Right renal cortex interstitium (tissue), 3 donors: ENCODE measurements around the gene WFDC1. TPM values are rescaled to one million over a fixed set of nuclear protein-coding genes. Genes with fewer than 3 reads are reported as not detected.

Experiments used
- DNase-seq, 3 donors: peaks; one replicate each; pipeline ENCODE4 v3.0.0-alpha.2; 2013; ENCODE audit warnings: low read depth in 3 of 3, low spot score in 2 of 3
- polyA plus RNA-seq, 3 donors: library from polyadenylated mRNA; unstranded; fragments of 120-200 nt; gene quantifications; one replicate each; pipeline ENCODE4 v1.2.1, GENCODE V29; 2013; ENCODE audit not compliant: insufficient read length in 3 of 3

Gene WFDC1
- 1 to 10 TPM; 2.7 to 3.5 (median 3.1) TPM for polyA plus RNA-seq

DNA sequence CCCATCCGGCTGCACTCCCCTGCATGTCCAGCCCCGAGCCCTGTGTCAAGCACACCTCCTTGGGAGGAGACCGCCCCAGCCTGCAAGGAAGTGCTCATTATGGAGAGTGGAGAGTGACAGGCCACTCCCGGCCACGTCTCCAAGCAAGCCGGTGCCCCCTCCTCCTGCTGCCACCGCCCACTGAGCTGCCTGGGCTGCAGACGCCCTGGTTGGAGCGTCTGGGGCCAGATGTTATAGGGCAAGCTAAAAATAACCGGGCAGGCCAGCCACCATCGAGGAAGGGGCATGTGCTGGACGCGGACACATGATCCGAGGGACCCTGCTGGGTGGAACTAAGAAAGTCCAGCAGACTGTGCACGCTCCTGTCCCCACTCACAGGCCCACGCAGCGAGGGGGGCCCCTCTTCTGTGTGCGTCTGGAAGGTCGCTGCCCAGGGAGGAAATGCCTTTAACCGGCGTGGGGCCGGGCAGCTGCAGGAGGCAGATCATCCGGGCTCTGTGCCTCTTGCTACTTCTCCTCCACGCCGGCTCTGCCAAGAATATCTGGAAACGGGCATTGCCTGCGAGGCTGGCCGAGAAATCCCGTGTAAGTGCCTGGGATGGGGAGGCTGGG lies at the start of gene WFDC1:
TSS of gene WFDC1 (plus strand) at position 348 of the 612 bp plus-strand sequence. CDS start at position 442, 94 bp downstream.
- DNase-seq: no peak

DNA sequence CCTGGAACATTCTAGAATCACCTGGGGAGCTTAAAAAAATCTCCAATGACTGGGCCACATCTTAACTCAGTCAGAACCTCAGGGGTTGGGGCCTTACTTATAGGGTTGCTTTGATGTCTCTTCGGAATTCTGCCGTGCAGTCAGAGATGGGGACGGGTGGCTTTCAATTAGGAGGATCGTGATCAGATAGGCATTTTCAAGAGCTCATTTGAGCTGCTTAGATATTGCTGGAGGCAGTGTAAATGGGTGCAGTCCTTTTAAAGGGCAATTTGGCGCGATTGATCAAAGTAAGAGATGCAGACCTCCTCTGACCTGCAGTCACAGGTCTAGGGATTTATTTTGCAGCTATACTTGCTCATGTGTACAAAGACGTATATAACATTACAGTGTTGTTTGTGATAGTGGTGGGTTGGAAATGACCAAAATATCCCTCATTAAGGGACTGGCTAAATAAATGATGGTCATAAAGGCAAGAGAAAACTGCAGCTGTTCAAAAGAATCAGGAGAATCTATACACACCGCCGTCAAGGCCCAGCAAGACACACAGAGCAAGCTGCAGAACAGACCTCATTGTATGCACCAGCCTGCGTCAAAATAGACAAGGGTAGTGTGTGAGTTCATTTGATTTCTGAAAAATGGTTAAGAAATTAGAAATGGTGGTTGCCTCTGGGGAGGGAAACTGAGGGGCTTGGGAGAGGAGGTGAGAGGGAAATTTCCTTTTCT lies 48.6 kb upstream of the WFDC1 start:
- no peak for DNase-seq

GRCh38 chr16:84246679-84247077 lies 48.0 kb upstream of the WFDC1 start:
- no peak for DNase-seq

DNA sequence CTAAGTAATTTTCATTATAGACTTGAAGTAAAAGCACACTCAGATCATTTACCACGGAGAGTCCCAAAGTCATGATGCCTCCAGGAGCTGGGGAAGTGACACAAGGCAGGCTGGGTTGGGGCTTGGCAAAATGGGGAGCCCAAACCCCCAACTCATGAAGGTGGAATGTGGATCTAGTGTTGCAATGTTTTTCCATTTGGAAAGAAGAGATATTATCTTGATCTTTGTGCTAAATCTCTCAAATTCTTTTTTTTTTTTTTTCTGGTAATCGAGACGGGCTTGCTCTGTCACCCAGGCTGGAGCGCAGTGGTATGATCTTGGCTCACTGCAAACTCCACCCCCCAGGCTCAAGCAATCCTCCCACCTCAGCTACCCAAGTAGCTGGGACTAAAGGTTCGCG lies 47.3 kb upstream of the WFDC1 start:
- DNase-seq: no peak

GRCh38 chr16:84247844-84248243 lies 46.8 kb upstream of the WFDC1 start:
- no peak for DNase-seq

- no peak for DNase-seq
Measured at GRCh38 chr16:84252184-84252583, 42.5 kb upstream of the WFDC1 start.

DNA sequence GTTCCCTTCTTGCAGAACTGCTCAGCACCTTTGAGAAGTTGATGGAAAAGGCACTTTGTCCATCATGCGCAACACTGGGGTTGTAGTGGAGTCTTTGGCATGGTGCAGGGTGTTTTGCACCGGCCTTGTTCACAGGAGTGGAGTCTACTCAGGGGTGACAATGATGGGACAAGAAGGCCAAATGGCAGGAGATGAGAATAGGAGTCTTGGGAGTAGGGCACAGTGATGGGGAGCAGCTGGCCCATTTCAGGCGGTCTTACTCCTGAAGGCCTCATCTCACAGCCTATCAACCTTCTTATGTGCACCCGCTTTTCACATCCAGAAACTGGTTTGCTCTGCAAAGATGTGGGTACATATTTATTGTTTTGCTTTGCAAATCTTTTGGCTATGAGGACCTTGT lies 41.5 kb upstream of the WFDC1 start:
- no peak for DNase-seq

- DNase-seq: no peak
Measured at GRCh38 chr16:84254062-84254461, 40.6 kb upstream of the WFDC1 start.

DNA sequence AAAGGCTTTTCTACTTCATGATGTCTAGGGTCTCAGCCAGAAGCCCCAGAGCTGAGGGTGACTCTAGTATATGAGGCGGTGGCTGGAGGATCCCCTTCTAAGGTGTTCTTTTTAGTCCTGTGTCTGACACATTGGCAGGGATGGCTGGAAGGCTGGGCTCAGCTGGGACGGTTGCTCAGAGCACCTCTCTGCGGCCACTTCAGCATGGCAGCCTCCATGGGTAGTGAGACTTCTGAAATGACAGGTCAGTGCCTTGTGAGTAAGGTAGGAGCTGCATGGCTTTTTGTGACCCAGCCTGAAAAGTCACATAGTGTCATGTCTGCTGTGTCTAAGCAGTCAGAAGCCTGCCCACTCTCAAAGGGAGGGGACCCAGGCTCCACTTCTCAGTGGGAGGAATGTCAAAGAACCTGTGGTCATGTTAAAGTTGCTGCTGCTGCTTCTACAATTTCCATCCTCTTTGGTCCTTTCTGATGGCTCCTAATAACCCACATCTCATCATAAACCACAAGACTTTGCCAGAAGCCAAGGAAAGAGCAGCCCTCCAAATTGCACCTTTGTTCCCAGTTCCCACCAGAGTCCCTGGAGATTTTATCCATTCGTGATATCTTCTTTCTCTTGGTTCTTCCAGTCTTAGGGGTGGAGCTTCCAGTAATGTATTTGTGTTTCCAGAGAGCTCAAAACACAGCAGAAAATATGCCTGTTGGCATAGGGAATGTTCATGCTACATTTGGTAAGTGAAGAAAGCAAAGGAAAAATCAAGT lies 39.4 kb upstream of the WFDC1 start:
- DNase-seq: no peak

DNA sequence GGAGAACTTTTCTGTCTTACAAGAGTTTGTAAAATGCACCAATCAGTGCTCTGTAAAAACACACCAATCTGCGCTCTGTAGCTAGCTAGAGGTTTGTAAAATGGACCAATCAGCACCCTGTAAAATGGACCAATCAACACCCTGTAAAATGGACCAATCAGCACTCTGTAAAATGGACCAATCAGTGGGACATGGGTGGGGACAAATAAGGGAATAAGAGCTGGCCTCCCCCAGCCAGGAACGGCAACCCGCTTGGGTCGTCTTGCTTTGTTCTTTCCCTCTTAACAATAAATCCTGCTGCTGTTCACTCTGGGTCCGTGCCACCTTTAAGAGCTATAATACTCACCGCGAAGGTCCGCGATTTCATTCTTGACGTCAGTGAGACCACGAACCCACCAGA lies 36.4 kb upstream of the WFDC1 start:
- DNase-seq: no peak

DNA sequence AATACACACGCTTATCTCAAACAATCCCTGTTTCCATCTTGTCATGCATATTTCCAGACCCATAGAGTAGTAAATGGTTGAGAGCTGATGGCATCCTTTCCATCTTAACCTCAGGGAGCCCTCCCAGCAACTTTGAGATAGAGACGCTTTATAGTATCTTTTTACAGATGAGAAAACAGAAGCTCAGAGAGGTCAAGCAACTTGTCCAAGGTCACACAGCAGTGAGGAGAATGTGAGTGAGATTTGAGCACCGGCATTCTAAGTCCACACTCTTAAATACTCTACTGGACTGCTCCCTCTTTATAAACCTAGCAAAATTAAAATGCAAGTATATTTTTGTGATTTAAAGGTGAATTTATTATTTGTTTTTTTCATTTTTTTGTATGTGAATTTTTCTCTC lies 35.0 kb upstream of the WFDC1 start:
- no peak for DNase-seq

DNA sequence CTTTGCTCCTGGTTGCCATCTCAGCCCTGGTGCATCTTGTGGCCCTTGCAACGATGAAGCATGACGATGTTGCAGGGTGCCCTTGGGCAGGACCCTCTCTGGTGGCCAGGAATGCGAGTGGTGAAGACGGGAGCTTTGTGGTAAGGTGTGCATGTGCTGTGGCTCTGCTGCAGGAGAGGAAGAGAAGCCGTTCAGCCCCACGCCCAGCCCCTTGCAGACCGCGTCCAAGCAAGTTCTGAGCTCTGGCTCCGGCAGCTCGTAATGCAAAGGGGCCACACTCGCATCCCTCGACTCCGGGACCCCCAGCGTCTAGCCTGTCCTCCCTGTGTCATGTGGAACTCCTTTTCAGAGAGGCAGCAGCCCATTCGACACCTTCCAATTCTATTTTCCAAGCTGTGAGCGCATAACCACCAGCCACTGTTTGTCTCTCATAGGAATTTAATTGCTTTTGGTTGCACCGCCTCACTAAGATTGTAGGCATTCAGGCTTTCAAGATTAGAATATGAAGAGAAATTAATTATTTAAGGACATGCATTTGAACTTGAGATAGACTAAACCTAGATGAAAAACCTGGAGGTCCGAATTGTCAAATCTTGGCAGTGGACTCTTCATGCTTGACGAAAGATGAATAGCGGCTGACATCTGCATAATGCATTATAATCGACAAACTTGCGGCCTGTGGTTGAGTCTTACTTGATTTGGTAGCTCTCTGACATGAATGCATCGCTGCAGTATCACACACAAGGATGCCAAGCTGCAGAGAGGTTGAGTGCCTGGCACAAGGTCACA lies 33.7 kb upstream of the WFDC1 start:
- no peak for DNase-seq

DNA sequence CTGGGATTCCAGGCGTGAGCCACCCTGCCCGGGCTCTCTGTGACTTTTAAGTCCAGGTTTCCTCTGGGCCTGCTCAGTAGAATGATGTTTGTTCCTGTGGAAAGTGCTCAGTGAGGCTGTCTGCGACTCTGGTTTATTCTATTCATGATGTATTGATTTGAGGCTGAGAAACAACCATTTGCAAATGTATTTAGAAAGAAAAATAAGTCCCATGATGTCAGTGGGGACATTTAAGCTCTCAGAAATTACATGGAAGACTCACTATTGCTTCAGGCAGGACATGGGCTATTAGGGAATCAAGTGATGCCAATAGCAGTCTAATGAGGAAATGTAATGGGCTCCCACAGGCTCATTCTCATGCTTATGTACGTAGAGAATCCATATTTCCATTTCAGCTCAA lies 32.6 kb upstream of the WFDC1 start:
- no peak for DNase-seq

GRCh38 chr16:84262939-84263338 lies 31.7 kb upstream of the WFDC1 start:
- no peak for DNase-seq

DNA sequence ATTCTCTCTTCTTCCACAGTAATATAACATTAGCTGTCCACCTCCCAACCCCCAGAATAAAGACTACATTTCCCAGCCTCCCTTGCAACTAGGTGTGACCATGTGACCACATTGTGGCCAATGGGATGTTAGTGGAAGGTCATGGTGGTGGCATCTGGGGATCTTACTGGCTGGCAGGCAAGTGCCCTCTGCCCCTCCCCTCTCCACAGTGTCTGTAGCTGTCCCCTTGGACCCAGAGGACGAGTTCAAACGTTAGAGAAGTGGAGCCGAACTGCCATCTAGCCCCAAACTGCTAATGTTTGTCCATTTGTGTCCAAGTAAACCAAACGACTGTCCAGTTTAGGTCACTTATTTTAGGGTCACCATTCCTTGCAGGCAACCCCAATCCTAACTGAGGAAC lies 28.2 kb upstream of the WFDC1 start:
- no peak for DNase-seq

DNA sequence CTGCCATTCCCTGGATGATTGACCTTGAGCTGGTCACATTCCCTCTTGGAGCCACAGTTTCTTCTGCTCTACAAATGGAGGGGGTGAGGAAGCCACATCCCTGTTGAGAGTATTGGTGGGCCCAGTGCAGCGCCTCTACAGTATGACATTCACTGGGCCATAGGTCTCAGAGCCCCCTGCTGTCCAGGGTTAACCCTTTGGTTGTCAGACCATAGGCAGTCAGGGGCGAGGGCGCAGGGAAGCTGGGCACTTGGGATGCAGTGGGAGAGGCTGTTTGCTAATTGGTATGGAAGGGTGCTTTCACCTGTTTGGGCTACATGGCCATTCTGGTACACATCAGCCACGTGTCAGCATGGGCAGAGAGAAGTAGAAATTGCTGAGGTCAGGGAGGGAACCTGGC lies 27.3 kb upstream of the WFDC1 start:
- DNase-seq: no peak

- peak in 1 of 3 donors; percentile 64 for DNase-seq
Measured at GRCh38 chr16:84268291-84269040, 26.2 kb upstream of the WFDC1 start.

GRCh38 chr16:84270071-84270470 lies 24.6 kb upstream of the WFDC1 start:
- DNase-seq: no peak

DNA sequence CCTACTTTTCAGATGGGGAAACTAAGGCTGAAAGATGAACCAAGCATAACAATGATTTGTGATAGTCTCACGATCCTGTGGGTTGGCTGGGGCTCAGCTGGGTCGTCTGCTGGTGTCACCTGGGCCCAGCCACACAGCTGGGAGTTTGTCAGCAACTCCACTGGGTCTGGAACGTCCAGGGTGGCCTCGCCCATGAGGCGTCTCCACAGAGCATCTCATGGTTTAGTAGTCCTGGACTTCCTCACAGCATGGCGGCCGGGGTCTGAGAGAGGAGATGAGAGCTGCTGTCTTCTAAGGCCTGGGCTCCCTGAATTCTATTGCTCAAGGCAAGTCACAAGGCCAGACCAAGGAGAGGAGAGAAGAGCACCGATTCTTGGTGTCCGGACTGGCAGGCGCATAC lies 24.1 kb upstream of the WFDC1 start:
- no peak for DNase-seq

GRCh38 chr16:84271037-84271436 lies 23.6 kb upstream of the WFDC1 start:
- no peak for DNase-seq
